ENCODE results near the gene SPRY1. TPM values are rescaled to one million over a fixed set of nuclear protein-coding genes. Genes with fewer than 3 reads are reported as not detected.
A peak's percentile ranks its signal among the peaks of the same experiment; 100 is the strongest.

Gene SPRY1
- total RNA-seq, 4 donors from 2014 or later, result 32.8 to 72.2 (median 50.9) TPM

DNA sequence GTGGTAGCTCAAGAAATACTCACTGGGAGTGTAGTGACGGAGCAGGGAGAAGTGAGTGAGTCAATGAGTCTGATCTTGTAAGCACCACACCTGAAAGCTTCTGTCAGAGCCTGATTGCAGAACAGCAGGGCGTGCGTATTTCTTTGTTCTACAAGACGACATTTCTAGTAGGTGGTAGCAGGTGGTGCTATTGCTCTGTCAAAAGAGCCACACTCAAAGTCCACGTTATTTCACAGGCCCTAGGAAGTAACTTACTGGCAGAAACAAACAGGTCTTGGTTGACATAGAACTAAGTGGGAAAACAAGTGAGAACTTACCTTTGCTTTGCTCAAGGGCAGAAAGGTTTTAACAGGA is 46.4 kb upstream of the SPRY1 start:
- in situ Hi-C loops (cut with MboI; ENCODE audit: low sequenced_read_pairs in 4 of 4), result no loop called here
- intact Hi-C loops (cut with DNase I; ENCODE audit: low total_unique reads), result loop anchor here (5.0 kb wide), 1 partner anchor 42 kb away; no protein-coding TSS in a partner anchor
- H3K4me1 ChIP-seq, result peaks cover 17 to 26% of the 10 kb centered on the region in 2 donors
- DNase-seq, result no peak
- H3K9me3 ChIP-seq, result no peaks in the 10 kb centered on the region
- no peak overlapping the region for H3K4me3 ChIP-seq
- peak in 1 of 2 donors; percentile 55 for ATAC-seq
- TF ChIP-seq POLR2A (IDR thresholded peaks at IDR 0.05), result no peak
- TF ChIP-seq, protein P1, sequence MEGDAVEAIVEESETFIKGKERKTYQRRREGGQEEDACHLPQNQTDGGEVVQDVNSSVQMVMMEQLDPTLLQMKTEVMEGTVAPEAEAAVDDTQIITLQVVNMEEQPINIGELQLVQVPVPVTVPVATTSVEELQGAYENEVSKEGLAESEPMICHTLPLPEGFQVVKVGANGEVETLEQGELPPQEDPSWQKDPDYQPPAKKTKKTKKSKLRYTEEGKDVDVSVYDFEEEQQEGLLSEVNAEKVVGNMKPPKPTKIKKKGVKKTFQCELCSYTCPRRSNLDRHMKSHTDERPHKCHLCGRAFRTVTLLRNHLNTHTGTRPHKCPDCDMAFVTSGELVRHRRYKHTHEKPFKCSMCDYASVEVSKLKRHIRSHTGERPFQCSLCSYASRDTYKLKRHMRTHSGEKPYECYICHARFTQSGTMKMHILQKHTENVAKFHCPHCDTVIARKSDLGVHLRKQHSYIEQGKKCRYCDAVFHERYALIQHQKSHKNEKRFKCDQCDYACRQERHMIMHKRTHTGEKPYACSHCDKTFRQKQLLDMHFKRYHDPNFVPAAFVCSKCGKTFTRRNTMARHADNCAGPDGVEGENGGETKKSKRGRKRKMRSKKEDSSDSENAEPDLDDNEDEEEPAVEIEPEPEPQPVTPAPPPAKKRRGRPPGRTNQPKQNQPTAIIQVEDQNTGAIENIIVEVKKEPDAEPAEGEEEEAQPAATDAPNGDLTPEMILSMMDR (IDR thresholded peaks at IDR 0.05 in 4 of 5, conservative IDR thresholded peaks at IDR 0.05 in 1 of 5), result no peak
- no peak overlapping the region for H3K27ac ChIP-seq
- H3K36me3 ChIP-seq, result no peaks in the 10 kb centered on the region
- H3K27me3 ChIP-seq, result no peaks in the 10 kb centered on the region

DNA sequence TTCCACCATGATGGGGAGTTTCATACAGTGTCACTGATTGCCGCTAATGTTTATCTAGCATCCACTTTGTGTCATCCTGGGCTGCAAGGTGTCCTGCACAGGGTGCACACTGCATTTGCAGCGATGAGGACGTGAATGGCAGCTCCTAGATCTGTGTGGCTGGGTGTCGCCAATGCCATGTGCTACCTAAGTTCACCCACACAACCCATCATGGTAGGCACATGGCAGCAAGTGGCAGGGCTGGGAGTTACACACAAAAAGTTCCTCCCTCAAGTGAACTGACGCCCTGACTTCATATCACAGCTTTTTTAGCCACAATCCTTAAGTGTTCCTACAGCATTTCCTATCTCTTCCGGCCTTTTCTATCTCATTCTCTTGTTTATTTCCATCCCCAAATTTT is 45.9 kb upstream of the SPRY1 start:
- H3K27me3 ChIP-seq, result no peaks in the 10 kb centered on the region
- H3K4me3 ChIP-seq, result no peak overlapping the region
- no peak for TF ChIP-seq POLR2A (IDR thresholded peaks at IDR 0.05)
- TF ChIP-seq, protein P1 (IDR thresholded peaks at IDR 0.05 in 4 of 5, conservative IDR thresholded peaks at IDR 0.05 in 1 of 5), result no peak
- H3K36me3 ChIP-seq, result no peaks in the 10 kb centered on the region
- intact Hi-C loops (cut with DNase I; ENCODE audit: low total_unique reads) (loop anchor here (5.0 kb wide), 1 partner anchor 42 kb away; no protein-coding TSS in a partner anchor), in situ Hi-C loops (cut with MboI; ENCODE audit: low sequenced_read_pairs in 4 of 4) (no loop called here)
- H3K4me1 ChIP-seq, result peaks cover 12 to 21% of the 10 kb centered on the region in 2 donors
- no peak for ATAC-seq
- no peak overlapping the region for H3K27ac ChIP-seq
- DNase-seq, result no peak
- no peaks in the 10 kb centered on the region for H3K9me3 ChIP-seq

DNA sequence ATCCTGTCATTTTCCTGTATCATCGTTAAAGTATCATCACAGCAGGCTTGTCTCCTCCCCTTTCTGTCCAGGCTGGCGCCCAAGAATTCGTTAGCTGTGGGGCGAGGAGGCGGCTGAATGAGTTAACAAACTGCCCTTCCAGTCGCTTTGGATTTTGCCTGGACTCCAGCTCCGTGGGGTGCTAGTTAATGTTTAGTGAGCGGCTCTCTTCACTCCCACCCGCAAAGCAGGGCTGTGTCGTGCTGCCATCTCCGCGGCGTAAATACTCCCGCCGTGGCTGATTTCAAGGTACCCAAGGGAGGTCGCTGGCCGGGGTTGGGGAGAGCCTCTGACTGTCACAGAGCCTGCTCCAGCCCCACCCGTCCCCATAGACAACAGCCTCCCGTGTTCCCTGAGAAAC is 44.9 kb upstream of the SPRY1 start:
- Histone ChIP-seq H3K27me3 (no peaks in the 10 kb centered on the region), H3K9me3 (no peaks in the 10 kb centered on the region), H3K27ac (peak overlapping the region; percentile 52 to 67 (median 61)), H3K4me3 (peak overlapping the region; percentile 5 to 21 (median 18)), H3K36me3 (no peaks in the 10 kb centered on the region), H3K4me1 (peaks cover 4 to 19% of the 10 kb centered on the region in 2 donors)
- peak in 1 of 2 donors; percentile 15 for DNase-seq
- ATAC-seq, result peak in 1 of 2 donors; percentile 40
- in situ Hi-C loops (cut with MboI; ENCODE audit: low sequenced_read_pairs in 4 of 4), result no loop called here
- TF ChIP-seq, protein P1 (IDR thresholded peaks at IDR 0.05 in 4 of 5, conservative IDR thresholded peaks at IDR 0.05 in 1 of 5), result no peak
- no peak for TF ChIP-seq POLR2A (IDR thresholded peaks at IDR 0.05)
- intact Hi-C loops (cut with DNase I; ENCODE audit: low total_unique reads), result loop anchor here (5.0 kb wide), 1 partner anchor 41 kb away; no protein-coding TSS in a partner anchor

DNA sequence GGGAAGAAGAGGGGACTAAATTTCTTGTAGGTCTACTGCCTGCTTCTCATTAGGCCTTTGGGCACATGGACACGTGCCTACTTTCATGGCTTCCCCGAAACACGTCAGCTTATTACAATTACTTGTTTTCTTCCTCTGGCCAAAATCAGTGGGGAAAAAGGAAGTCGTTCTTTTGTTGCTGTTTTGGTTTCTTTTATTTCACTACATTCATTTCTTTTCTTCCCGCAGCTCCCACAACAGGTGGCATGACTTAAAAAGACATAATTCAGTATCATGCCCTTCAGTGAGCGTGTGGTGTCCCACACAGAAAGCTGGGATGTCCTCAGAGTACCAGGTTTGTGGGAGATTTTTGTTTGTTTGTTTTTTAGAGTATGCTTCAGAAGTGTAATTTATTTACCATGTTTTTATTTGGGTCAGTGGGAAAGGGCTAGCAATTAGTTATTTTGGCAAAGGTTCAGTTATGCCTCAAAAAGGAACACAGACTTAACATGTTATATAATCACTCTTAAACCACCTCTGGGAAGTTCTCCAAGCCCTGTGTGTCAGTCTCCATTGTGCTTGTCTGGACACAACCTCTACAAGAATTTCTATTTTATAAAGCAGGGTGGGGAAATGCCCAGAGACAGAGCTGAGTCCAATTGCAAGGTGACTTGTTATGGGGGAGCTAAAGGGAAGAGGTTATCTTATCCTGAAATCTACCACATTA is 44.2 kb upstream of the SPRY1 start:
- in situ Hi-C loops (cut with MboI; ENCODE audit: low sequenced_read_pairs in 4 of 4), result no loop called here
- ATAC-seq (peak; percentile 28 to 50), DNase-seq (no peak)
- peak overlapping the region; percentile 52 to 67 (median 61) for H3K27ac ChIP-seq
- peaks cover 4 to 19% of the 10 kb centered on the region in 2 donors for H3K4me1 ChIP-seq
- peak overlapping the region in 1 of 4 donors; percentile 21 for H3K4me3 ChIP-seq
- H3K9me3 ChIP-seq, result no peaks in the 10 kb centered on the region
- H3K27me3 ChIP-seq, result no peaks in the 10 kb centered on the region
- H3K36me3 ChIP-seq, result no peaks in the 10 kb centered on the region
- intact Hi-C loops (cut with DNase I; ENCODE audit: low total_unique reads), result loop anchor here (5.0 kb wide), 1 partner anchor 40 kb away; no protein-coding TSS in a partner anchor
- TF ChIP-seq POLR2A (IDR thresholded peaks at IDR 0.05), result no peak
- TF ChIP-seq, protein P1 (IDR thresholded peaks at IDR 0.05 in 4 of 5, conservative IDR thresholded peaks at IDR 0.05 in 1 of 5), result no peak
